GM23338 (cell line): ENCODE results near the gene TEKT4.

Experiments used
- CREB1 ChIP-seq: fragments of 250-450 bp; sonication (Bioruptor Pico); IDR thresholded peaks from 2 replicates; pipeline ENCODE4 v1.5.0; 2020; ENCODE audit warnings: low read depth, mild to moderate bottlenecking, moderate library complexity
- EZH2 ChIP-seq: fragments of 200-600 bp; sonication (generic); IDR thresholded peaks from one replicate; pipeline ENCODE4 v1.8.0; 2017; ENCODE audit warnings: antibody characterized with exemption, mild to moderate bottlenecking, low read depth; ENCODE audit not compliant: unreplicated experiment
- EZH2phosphoT487 ChIP-seq: fragments of 200-600 bp; sonication (generic); IDR thresholded peaks from one replicate; pipeline ENCODE4 v1.8.1; 2018; ENCODE audit warnings: antibody characterized with exemption; ENCODE audit not compliant: unreplicated experiment
- POLR2AphosphoS5 ChIP-seq: IDR thresholded peaks from 2 replicates; pipeline ENCODE4 v1.6.1; 2016; ENCODE audit warnings: antibody characterized with exemption, low read depth
- REST ChIP-seq: IDR thresholded peaks from one replicate; pipeline ENCODE4 v1.6.1; 2018; ENCODE audit warnings: antibody characterized with exemption; ENCODE audit not compliant: unreplicated experiment
- ZNF114 ChIP-seq: fragments of 250-450 bp; sonication (Bioruptor Pico); IDR thresholded peaks from 2 replicates; pipeline ENCODE4 v1.5.0; 2020; ENCODE audit warnings: mild to moderate bottlenecking, moderate library complexity
- ZNF331 ChIP-seq: fragments of 250-450 bp; sonication (Bioruptor Pico); IDR thresholded peaks from 2 replicates; pipeline ENCODE4 v1.5.0; 2020; ENCODE audit warnings: low read depth, mild to moderate bottlenecking, moderate library complexity
- TF ChIP-seq, protein P1 (sequence below), 2 experiments: fragments of 200-600 bp in 1 of 2; sonication (generic) in 1 of 2; conservative IDR thresholded peaks; 2 replicates each; pipeline versions ENCODE4 v1.5.1 to v1.6.1; 2016 to 2017; ENCODE audit warnings: antibody characterized with exemption in 2 of 2, low read depth in 2 of 2, mild to moderate bottlenecking in 2 of 2, moderate library complexity in 1 of 2
- TF ChIP-seq, protein P2 (sequence below): fragments of 250-450 bp; sonication (Bioruptor Pico); IDR thresholded peaks from 2 replicates; pipeline ENCODE4 v1.5.0; 2020; ENCODE audit warnings: mild to moderate bottlenecking, moderate library complexity
- TF ChIP-seq, protein P3 (sequence below): IDR thresholded peaks from 2 replicates; pipeline ENCODE4 v1.6.1; 2016; ENCODE audit warnings: antibody characterized with exemption

- TF ChIP-seq REST (no peak), EZH2 (no peak), POLR2AphosphoS5 (no peak), CREB1 (CRISPR knock-in tag) (no peak), EZH2phosphoT487 (no peak), ZNF114 (CRISPR knock-in tag) (no peak), ZNF331 (CRISPR knock-in tag) (no peak)
- TF ChIP-seq, protein P1, sequence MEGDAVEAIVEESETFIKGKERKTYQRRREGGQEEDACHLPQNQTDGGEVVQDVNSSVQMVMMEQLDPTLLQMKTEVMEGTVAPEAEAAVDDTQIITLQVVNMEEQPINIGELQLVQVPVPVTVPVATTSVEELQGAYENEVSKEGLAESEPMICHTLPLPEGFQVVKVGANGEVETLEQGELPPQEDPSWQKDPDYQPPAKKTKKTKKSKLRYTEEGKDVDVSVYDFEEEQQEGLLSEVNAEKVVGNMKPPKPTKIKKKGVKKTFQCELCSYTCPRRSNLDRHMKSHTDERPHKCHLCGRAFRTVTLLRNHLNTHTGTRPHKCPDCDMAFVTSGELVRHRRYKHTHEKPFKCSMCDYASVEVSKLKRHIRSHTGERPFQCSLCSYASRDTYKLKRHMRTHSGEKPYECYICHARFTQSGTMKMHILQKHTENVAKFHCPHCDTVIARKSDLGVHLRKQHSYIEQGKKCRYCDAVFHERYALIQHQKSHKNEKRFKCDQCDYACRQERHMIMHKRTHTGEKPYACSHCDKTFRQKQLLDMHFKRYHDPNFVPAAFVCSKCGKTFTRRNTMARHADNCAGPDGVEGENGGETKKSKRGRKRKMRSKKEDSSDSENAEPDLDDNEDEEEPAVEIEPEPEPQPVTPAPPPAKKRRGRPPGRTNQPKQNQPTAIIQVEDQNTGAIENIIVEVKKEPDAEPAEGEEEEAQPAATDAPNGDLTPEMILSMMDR (conservative IDR thresholded peaks at IDR 0.05; ENCODE audit: low read depth in 2 of 2): no peak
- TF ChIP-seq, protein P2, sequence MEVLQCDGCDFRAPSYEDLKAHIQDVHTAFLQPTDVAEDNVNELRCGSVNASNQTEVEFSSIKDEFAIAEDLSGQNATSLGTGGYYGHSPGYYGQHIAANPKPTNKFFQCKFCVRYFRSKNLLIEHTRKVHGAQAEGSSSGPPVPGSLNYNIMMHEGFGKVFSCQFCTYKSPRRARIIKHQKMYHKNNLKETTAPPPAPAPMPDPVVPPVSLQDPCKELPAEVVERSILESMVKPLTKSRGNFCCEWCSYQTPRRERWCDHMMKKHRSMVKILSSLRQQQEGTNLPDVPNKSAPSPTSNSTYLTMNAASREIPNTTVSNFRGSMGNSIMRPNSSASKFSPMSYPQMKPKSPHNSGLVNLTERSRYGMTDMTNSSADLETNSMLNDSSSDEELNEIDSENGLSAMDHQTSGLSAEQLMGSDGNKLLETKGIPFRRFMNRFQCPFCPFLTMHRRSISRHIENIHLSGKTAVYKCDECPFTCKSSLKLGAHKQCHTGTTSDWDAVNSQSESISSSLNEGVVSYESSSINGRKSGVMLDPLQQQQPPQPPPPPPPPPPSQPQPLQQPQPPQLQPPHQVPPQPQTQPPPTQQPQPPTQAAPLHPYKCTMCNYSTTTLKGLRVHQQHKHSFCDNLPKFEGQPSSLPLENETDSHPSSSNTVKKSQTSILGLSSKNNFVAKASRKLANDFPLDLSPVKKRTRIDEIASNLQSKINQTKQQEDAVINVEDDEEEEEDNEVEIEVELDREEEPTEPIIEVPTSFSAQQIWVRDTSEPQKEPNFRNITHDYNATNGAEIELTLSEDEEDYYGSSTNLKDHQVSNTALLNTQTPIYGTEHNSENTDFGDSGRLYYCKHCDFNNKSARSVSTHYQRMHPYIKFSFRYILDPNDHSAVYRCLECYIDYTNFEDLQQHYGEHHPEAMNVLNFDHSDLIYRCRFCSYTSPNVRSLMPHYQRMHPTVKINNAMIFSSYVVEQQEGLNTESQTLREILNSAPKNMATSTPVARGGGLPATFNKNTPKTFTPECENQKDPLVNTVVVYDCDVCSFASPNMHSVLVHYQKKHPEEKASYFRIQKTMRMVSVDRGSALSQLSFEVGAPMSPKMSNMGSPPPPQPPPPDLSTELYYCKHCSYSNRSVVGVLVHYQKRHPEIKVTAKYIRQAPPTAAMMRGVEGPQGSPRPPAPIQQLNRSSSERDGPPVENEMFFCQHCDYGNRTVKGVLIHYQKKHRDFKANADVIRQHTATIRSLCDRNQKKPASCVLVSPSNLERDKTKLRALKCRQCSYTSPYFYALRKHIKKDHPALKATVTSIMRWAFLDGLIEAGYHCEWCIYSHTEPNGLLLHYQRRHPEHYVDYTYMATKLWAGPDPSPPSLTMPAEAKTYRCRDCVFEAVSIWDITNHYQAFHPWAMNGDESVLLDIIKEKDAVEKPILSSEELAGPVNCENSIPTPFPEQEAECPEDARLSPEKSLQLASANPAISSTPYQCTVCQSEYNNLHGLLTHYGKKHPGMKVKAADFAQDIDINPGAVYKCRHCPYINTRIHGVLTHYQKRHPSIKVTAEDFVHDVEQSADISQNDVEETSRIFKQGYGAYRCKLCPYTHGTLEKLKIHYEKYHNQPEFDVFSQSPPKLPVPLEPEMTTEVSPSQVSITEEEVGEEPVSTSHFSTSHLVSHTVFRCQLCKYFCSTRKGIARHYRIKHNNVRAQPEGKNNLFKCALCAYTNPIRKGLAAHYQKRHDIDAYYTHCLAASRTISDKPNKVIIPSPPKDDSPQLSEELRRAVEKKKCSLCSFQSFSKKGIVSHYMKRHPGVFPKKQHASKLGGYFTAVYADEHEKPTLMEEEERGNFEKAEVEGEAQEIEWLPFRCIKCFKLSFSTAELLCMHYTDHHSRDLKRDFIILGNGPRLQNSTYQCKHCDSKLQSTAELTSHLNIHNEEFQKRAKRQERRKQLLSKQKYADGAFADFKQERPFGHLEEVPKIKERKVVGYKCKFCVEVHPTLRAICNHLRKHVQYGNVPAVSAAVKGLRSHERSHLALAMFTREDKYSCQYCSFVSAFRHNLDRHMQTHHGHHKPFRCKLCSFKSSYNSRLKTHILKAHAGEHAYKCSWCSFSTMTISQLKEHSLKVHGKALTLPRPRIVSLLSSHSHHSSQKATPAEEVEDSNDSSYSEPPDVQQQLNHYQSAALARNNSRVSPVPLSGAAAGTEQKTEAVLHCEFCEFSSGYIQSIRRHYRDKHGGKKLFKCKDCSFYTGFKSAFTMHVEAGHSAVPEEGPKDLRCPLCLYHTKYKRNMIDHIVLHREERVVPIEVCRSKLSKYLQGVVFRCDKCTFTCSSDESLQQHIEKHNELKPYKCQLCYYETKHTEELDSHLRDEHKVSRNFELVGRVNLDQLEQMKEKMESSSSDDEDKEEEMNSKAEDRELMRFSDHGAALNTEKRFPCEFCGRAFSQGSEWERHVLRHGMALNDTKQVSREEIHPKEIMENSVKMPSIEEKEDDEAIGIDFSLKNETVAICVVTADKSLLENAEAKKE (CRISPR knock-in tag): no peak
- TF ChIP-seq, protein P3, sequence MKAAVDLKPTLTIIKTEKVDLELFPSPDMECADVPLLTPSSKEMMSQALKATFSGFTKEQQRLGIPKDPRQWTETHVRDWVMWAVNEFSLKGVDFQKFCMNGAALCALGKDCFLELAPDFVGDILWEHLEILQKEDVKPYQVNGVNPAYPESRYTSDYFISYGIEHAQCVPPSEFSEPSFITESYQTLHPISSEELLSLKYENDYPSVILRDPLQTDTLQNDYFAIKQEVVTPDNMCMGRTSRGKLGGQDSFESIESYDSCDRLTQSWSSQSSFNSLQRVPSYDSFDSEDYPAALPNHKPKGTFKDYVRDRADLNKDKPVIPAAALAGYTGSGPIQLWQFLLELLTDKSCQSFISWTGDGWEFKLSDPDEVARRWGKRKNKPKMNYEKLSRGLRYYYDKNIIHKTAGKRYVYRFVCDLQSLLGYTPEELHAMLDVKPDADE: no peak
Observed at GRCh38 chr2:94877129-94877528, 5.9 kb downstream of the TEKT4 start.
